Neuronal stem cell (in vitro differentiated cells): ENCODE measurements around the gene PPM1L.

ENCODE experiments used
- DNase-seq: peaks from one replicate; pipeline ENCODE4 v3.0.0-alpha.2; 2013; ENCODE audit warnings: low spot score
- H2AFZ ChIP-seq: one replicate; pipeline ENCODE4 v1.6.1; 2013; ENCODE audit warnings: mild to moderate bottlenecking, low read length, inconsistent platforms
- H2AK5ac ChIP-seq: 2 replicates; pipeline ENCODE4 v1.6.1; 2013; ENCODE audit warnings: low read depth, mild to moderate bottlenecking, inconsistent platforms, low read length, moderate library complexity, mixed read lengths
- H2BK120ac ChIP-seq: 2 replicates; pipeline ENCODE4 v1.6.1; 2013; ENCODE audit warnings: low read depth, mild to moderate bottlenecking, inconsistent platforms, low read length, moderate library complexity, mixed read lengths
- H2BK12ac ChIP-seq: one replicate; pipeline ENCODE4 v1.6.1; 2013; ENCODE audit warnings: low read length, inconsistent platforms
- H2BK15ac ChIP-seq: 2 replicates; pipeline ENCODE4 v1.6.1; 2013; ENCODE audit warnings: mild to moderate bottlenecking, low read length, inconsistent platforms, mixed read lengths
- H2BK5ac ChIP-seq: one replicate; pipeline ENCODE4 v1.6.1; 2013; ENCODE audit warnings: inconsistent platforms, mild to moderate bottlenecking, low read length, moderate library complexity
- H3K14ac ChIP-seq: one replicate; pipeline ENCODE4 v1.6.1; 2013; ENCODE audit warnings: low read length, inconsistent platforms
- H3K18ac ChIP-seq: 2 replicates; pipeline ENCODE4 v1.6.1; 2013; ENCODE audit warnings: low read length, inconsistent platforms
- H3K23ac ChIP-seq: 2 replicates; pipeline ENCODE4 v1.6.1; 2013; ENCODE audit warnings: low read depth, mild to moderate bottlenecking, mixed read lengths, low read length, inconsistent platforms; ENCODE audit not compliant: poor library complexity
- H3K27ac ChIP-seq: replicated peaks from 3 replicates; pipeline ENCODE4 v1.5.1; 2013; ENCODE audit warnings: low read length, inconsistent platforms
- H3K27me3 ChIP-seq, 3 experiments: 2 replicates each; pipeline ENCODE4 v1.6.1; 2013; ENCODE audit warnings: low read length in 3 of 3, mild to moderate bottlenecking in 2 of 3, inconsistent platforms in 1 of 3, low read depth in 1 of 3, mixed read lengths in 1 of 3, moderate library complexity in 1 of 3; ENCODE audit not compliant: control insufficient read depth in 3 of 3, insufficient read depth in 3 of 3
- H3K36me3 ChIP-seq, 2 donors: replicated peaks in 1 of 2; 2 replicates each; pipeline ENCODE4 v1.6.1; 2013; ENCODE audit warnings: low read length in 2 of 2; ENCODE audit not compliant: control insufficient read depth in 2 of 2, insufficient read depth in 2 of 2
- H3K4ac ChIP-seq: 2 replicates; pipeline ENCODE4 v1.6.1; 2013; ENCODE audit warnings: inconsistent platforms, mild to moderate bottlenecking, low read length, moderate library complexity
- H3K4me1 ChIP-seq, 2 donors: 1 replicate in 1 of 2; 2 replicates in 1 of 2; pipeline ENCODE4 v1.6.1; 2013; ENCODE audit warnings: low read length in 2 of 2, low read depth in 1 of 2; ENCODE audit not compliant: control insufficient read depth in 2 of 2, insufficient read depth in 1 of 2
- H3K4me2 ChIP-seq: one replicate; pipeline ENCODE4 v1.6.1; 2013; ENCODE audit warnings: mild to moderate bottlenecking, low read length, inconsistent platforms; ENCODE audit not compliant: insufficient read depth, poor library complexity, severe bottlenecking
- H3K4me3 ChIP-seq, 2 donors: 2 replicates each; pipeline ENCODE4 v1.5.1; 2013; ENCODE audit warnings: low read length in 2 of 2, mild to moderate bottlenecking in 2 of 2, inconsistent platforms in 1 of 2, moderate library complexity in 1 of 2
- H3K79me1 ChIP-seq: one replicate; pipeline ENCODE4 v1.6.1; 2013; ENCODE audit warnings: low read depth, mild to moderate bottlenecking, inconsistent platforms, low read length, moderate library complexity
- H3K9ac ChIP-seq: one replicate; pipeline ENCODE4 v1.6.1; 2013; ENCODE audit warnings: mild to moderate bottlenecking, low read depth, low read length, inconsistent platforms; ENCODE audit not compliant: poor library complexity
- H3K9me3 ChIP-seq, 2 donors: replicated peaks in 1 of 2; 2 replicates each; pipeline versions ENCODE3 to v1.6.1; 2013; ENCODE audit warnings: low read length in 2 of 2, mild to moderate bottlenecking in 2 of 2, inconsistent platforms in 1 of 2, low read depth in 1 of 2, mixed read lengths in 1 of 2, moderate library complexity in 1 of 2; ENCODE audit not compliant: control insufficient read depth in 2 of 2, insufficient read depth in 1 of 2
- H4K8ac ChIP-seq: one replicate; pipeline ENCODE4 v1.6.1; 2013; ENCODE audit warnings: low read depth, mild to moderate bottlenecking, inconsistent platforms, low read length, moderate library complexity
- H4K91ac ChIP-seq: one replicate; pipeline ENCODE4 v1.6.1; 2013; ENCODE audit warnings: low read length, low read depth, mild to moderate bottlenecking, inconsistent platforms; ENCODE audit not compliant: poor library complexity
- WGBS, 2 donors: extraction: QIAGEN DNeasy Blood & Tissue Kit; methylation state at CpG; one replicate each; pipeline ENCODE4 v1.1.7; 2013; ENCODE audit warnings: missing lambda C conversion rate in 2 of 2, mixed read lengths in 1 of 2; ENCODE audit not compliant: insufficient read length in 2 of 2, insufficient replicate concordance in 1 of 2; ENCODE audit errors: extremely low coverage in 2 of 2; 5-methylcytosine and 5-hydroxymethylcytosine counted together

Gene PPM1L

DNA sequence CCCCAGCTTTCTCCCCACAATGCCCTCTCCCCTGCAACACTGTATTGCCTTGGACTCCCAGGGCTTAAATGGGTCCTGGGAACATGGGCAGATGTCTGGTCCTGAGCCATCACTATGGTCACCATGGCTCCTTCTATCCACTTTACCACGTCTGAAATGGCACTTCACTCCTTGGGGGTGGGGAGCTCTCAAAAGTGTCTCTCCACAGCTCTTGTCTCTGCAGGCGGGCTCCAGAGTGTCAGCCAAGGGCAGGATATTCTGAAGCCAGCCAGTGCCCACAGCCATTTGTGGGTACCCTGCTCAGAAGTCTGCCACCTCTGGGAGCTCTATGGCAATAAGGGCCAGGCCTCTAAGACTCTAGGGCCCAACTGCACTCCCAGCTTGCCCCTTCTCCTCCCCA is 163.9 kb downstream of the PPM1L start:
- Histone ChIP-seq H3K9me3 (no peaks in the 10 kb centered on the region), H3K9ac (no peak overlapping the region), H2BK120ac (no peak overlapping the region), H3K79me1 (no peaks in the 10 kb centered on the region), H3K4me3 (no peak overlapping the region), H3K27me3 (no peaks in the 10 kb centered on the region), H4K91ac (no peak overlapping the region), H3K4me2 (no peak overlapping the region), H2BK5ac (no peak overlapping the region), H3K4ac (no peak overlapping the region), H2BK15ac (no peak overlapping the region), H4K8ac (no peak overlapping the region), H3K4me1 (peaks cover 2 to 7% of the 10 kb centered on the region in 2 donors), H3K18ac (no peak overlapping the region), H3K27ac (no peak overlapping the region), H3K23ac (no peak overlapping the region), H2BK12ac (no peak overlapping the region), H2AFZ (no peak overlapping the region), H3K36me3 (no peaks in the 10 kb centered on the region), H3K14ac (no peak overlapping the region), H2AK5ac (peak overlapping the region; percentile 66)
- no CpG with 5 or more reads among the region's 2 CpGs for WGBS, 2 donors
- DNase-seq = no peak

DNA sequence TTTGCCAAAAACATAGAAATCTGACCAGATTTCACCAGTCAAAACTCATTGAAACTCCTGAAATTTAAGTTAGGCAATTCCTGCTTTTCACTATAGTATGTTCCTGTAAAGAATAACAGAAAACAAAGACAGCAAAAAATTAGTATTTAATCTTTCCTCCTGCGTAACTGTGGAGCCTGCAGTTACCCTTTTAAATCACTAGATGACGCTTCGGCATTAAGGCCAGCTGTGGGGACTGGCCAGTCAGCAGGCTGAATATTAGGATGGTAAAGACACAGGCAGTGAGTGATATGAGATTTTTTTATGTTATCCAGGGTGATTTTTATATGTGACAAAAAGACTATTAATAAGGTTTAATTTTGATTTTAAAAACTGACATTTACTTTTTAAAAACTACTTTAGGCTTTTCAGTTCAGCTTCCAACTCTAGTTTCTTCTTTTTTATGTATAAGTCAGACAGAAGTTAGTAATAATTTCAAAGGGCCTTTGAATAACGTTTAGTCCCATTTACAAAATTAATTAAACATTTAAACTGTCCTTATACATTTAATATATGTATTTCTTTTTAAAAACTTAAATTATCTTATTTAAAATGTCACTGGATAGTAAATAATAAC is 165.1 kb downstream of the PPM1L start:
- H2BK12ac ChIP-seq = no peak overlapping the region
- H3K9me3 ChIP-seq = no peaks in the 10 kb centered on the region
- H3K4me1 ChIP-seq = peaks cover 2 to 8% of the 10 kb centered on the region in 2 donors
- no peak overlapping the region for H3K9ac ChIP-seq
- H4K8ac ChIP-seq = no peak overlapping the region
- H2BK5ac ChIP-seq = no peak overlapping the region
- H3K4me2 ChIP-seq = no peak overlapping the region
- H3K36me3 ChIP-seq = no peaks in the 10 kb centered on the region
- WGBS, 2 donors = no CpG with 5 or more reads among the region's 4 CpGs
- no peak overlapping the region for H4K91ac ChIP-seq
- no peaks in the 10 kb centered on the region for H3K79me1 ChIP-seq
- H3K4me3 ChIP-seq = no peak overlapping the region
- no peak overlapping the region for H3K23ac ChIP-seq
- H3K14ac ChIP-seq = no peak overlapping the region
- no peak overlapping the region for H2AFZ ChIP-seq
- no peak overlapping the region for H3K4ac ChIP-seq
- no peak overlapping the region for H2BK120ac ChIP-seq
- no peak for DNase-seq
- no peak overlapping the region for H3K18ac ChIP-seq
- H3K27me3 ChIP-seq = no peaks in the 10 kb centered on the region
- no peak overlapping the region for H2AK5ac ChIP-seq
- H2BK15ac ChIP-seq = no peak overlapping the region
- no peak overlapping the region for H3K27ac ChIP-seq

DNA sequence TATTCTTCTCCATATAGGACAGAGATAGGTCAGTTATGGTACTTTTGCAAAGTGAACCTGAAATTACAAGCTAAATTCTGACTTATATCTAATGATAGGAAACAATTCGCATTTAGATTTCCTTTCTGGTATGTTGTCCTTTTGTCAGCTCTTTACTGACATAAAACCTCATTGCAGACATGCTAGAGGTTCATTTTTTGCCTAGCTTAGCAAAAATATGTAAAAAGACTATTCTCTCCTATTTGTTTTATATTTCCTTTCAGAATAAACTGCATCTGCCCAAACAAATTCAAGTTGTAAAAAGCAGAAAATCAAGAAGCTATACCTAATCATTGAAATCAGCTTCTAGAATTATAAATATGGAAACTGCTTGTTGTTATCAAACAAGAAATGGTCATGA is 168.7 kb downstream of the PPM1L start:
- H3K14ac ChIP-seq = no peak overlapping the region

DNA sequence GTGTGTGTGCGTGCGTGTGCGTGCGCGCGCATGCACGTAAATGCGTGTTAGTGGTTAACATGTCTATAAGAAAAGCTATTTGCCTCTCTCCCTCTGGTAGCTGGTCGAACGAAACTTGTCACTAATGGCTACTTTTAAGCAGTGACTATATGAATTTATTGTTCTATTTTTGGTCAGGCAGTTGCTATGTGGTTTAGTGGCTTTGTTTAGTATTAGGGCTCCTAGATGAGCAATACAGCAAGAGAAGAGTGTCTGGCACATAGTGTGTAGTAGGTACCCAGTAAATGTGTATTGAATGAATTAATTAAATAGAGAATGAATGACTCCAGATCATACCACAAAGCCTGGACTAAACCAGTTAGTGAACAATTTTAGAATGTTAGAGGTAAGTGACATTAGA is 171.6 kb downstream of the PPM1L start:
- Histone ChIP-seq H3K9ac (no peak overlapping the region), H3K4ac (no peak overlapping the region), H2AK5ac (no peak overlapping the region), H3K18ac (no peak overlapping the region), H3K9me3 (peaks cover 0 to 6% of the 10 kb centered on the region in 2 donors), H4K8ac (no peak overlapping the region), H2AFZ (no peak overlapping the region), H2BK15ac (no peak overlapping the region), H2BK12ac (no peak overlapping the region), H2BK5ac (no peak overlapping the region), H3K4me1 (peaks cover 0 to 2% of the 10 kb centered on the region in 2 donors), H3K23ac (no peak overlapping the region), H3K79me1 (no peaks in the 10 kb centered on the region), H3K27me3 (no peaks in the 10 kb centered on the region), H3K4me2 (no peak overlapping the region), H4K91ac (no peak overlapping the region), H3K14ac (no peak overlapping the region), H2BK120ac (no peak overlapping the region), H3K36me3 (no peaks in the 10 kb centered on the region), H3K4me3 (no peak overlapping the region), H3K27ac (no peak overlapping the region)
- no CpG with 5 or more reads among the region's 10 CpGs for WGBS, 2 donors
- DNase-seq = no peak

More for the DNA sequence above, 168.7 kb downstream of the PPM1L start:
- Histone ChIP-seq H2BK5ac (no peak overlapping the region), H3K4me3 (no peak overlapping the region), H3K23ac (no peak overlapping the region), H2BK15ac (no peak overlapping the region), H3K27ac (no peak overlapping the region), H2BK120ac (no peak overlapping the region), H3K36me3 (no peaks in the 10 kb centered on the region), H3K4me1 (peaks cover 2 to 7% of the 10 kb centered on the region in 2 donors), H3K27me3 (no peaks in the 10 kb centered on the region), H3K9me3 (peaks cover 0 to 6% of the 10 kb centered on the region in 2 donors), H3K4ac (no peak overlapping the region), H3K4me2 (no peak overlapping the region), H2AFZ (no peak overlapping the region), H3K79me1 (no peaks in the 10 kb centered on the region), H4K8ac (no peak overlapping the region), H2BK12ac (no peak overlapping the region), H4K91ac (no peak overlapping the region), H3K18ac (no peak overlapping the region), H3K9ac (no peak overlapping the region), H2AK5ac (no peak overlapping the region)
- WGBS, 2 donors = no CpG with 5 or more reads among the region's 1 CpG
- no peak for DNase-seq
